Peyer's patch (tissue), 4 donors: ENCODE measurements around the gene PALMD. TPM values are rescaled to one million over a fixed set of nuclear protein-coding genes. Genes with fewer than 3 reads are reported as not detected.
A peak's percentile ranks its signal among the peaks of the same experiment; 100 is the strongest.

ENCODE experiments used
- DNase-seq, 3 donors: peaks; one replicate each; pipeline ENCODE4 v3.0.0-alpha.2; 2017 to 2019
- H3K27ac ChIP-seq, 4 donors: fragments of 200-600 bp; sonication (generic); one replicate each; pipeline ENCODE4 v1.5.1; 2016 to 2019
- H3K27me3 ChIP-seq, 2 donors: fragments of 200-600 bp; sonication (generic); one replicate each; pipeline ENCODE4 v1.5.1; 2019
- H3K36me3 ChIP-seq, 3 donors: fragments of 200-600 bp; sonication (generic); one replicate each; pipeline ENCODE4 v1.5.1; 2016 to 2019
- H3K4me1 ChIP-seq, 4 donors: fragments of 200-600 bp; sonication (generic); one replicate each; pipeline ENCODE4 v1.5.1; 2016 to 2019
- H3K4me3 ChIP-seq, 4 donors: fragments of 200-600 bp; sonication (generic); 1 replicate in 3 of 4; 2 replicates in 1 of 4; pipeline ENCODE4 v1.5.1; 2016 to 2019; ENCODE audit warnings: mild to moderate bottlenecking in 1 of 4
- H3K9me3 ChIP-seq, 4 donors: fragments of 200-600 bp; sonication (generic); one replicate each; pipeline ENCODE4 v1.5.1; 2016 to 2019; ENCODE audit warnings: mild to moderate bottlenecking in 1 of 4
- CTCF ChIP-seq, 6 experiments: fragments of 450-650 bp in 4 of 6; fragments of 200-600 bp in 2 of 6; sonication (generic) in 1 of 6; IDR thresholded peaks; one replicate each; pipeline ENCODE4 v1.5.1; 2017 to 2019; ENCODE audit warnings: antibody characterized with exemption in 6 of 6, mild to moderate bottlenecking in 3 of 6, moderate library complexity in 1 of 6
- POLR2A ChIP-seq, 2 donors: fragments of 450-650 bp; IDR thresholded peaks; one replicate each; pipeline ENCODE4 v1.5.1; 2017; ENCODE audit warnings: antibody characterized with exemption in 2 of 2, mild to moderate bottlenecking in 2 of 2, moderate library complexity in 2 of 2
- total RNA-seq, 4 donors: library from RNA; depleted of rRNA; stranded (reverse); fragments of >200 nt; gene quantifications; one replicate each; pipeline ENCODE4 v1.1.0, GENCODE V29; 2016

Gene PALMD
- total RNA-seq, 4 donors from 2014 or later = 4.0 to 13.2 (median 5.9) TPM

GRCh38 chr1:99655376-99655775, 9.5 kb downstream of the PALMD start:
- no peaks in the 10 kb centered on the region for H3K4me1 ChIP-seq
- DNase-seq = no peak
- no peak overlapping the region for H3K27ac ChIP-seq
- H3K4me3 ChIP-seq = no peak overlapping the region
- no peaks in the 10 kb centered on the region for H3K27me3 ChIP-seq
- no peaks in the 10 kb centered on the region for H3K9me3 ChIP-seq
- TF ChIP-seq CTCF (IDR thresholded peaks at IDR 0.05) (no peak), POLR2A (IDR thresholded peaks at IDR 0.05) (no peak)
- H3K36me3 ChIP-seq = no peaks in the 10 kb centered on the region

- Histone ChIP-seq H3K9me3 (no peaks in the 10 kb centered on the region), H3K4me3 (no peak overlapping the region), H3K27ac (no peak overlapping the region), H3K36me3 (no peaks in the 10 kb centered on the region), H3K27me3 (no peaks in the 10 kb centered on the region), H3K4me1 (no peaks in the 10 kb centered on the region)
- TF ChIP-seq CTCF (IDR thresholded peaks at IDR 0.05) (no peak), POLR2A (IDR thresholded peaks at IDR 0.05) (no peak)
- no peak for DNase-seq
Measured at GRCh38 chr1:99656701-99657100, 10.8 kb downstream of the PALMD start.

GRCh38 chr1:99657213-99658030, 11.5 kb downstream of the PALMD start:
- Histone ChIP-seq H3K4me1 (peaks cover 0 to 1% (median 0%) of the 10 kb centered on the region in 4 donors), H3K27me3 (no peaks in the 10 kb centered on the region), H3K9me3 (no peaks in the 10 kb centered on the region), H3K4me3 (no peak overlapping the region), H3K36me3 (no peaks in the 10 kb centered on the region), H3K27ac (no peak overlapping the region)
- DNase-seq = no peak
- TF ChIP-seq CTCF (IDR thresholded peaks at IDR 0.05) (no peak), POLR2A (IDR thresholded peaks at IDR 0.05) (no peak)

GRCh38 chr1:99658031-99658290, 12.0 kb downstream of the PALMD start:
- no peak for DNase-seq
- Histone ChIP-seq H3K4me3 (no peak overlapping the region), H3K36me3 (no peaks in the 10 kb centered on the region), H3K4me1 (peaks cover 0 to 7% (median 0%) of the 10 kb centered on the region in 4 donors), H3K9me3 (no peaks in the 10 kb centered on the region), H3K27me3 (no peaks in the 10 kb centered on the region), H3K27ac (no peak overlapping the region)
- no peak for TF ChIP-seq POLR2A (IDR thresholded peaks at IDR 0.05)

GRCh38 chr1:99659755-99660210, 13.9 kb downstream of the PALMD start:
- TF ChIP-seq POLR2A (IDR thresholded peaks at IDR 0.05) (no peak), CTCF (IDR thresholded peaks at IDR 0.05) (no peak)
- H3K4me3 ChIP-seq = no peak overlapping the region
- H3K27me3 ChIP-seq = no peaks in the 10 kb centered on the region
- H3K9me3 ChIP-seq = no peaks in the 10 kb centered on the region
- DNase-seq = no peak
- H3K27ac ChIP-seq = peak overlapping the region in 1 of 4 donors; percentile 19
- H3K4me1 ChIP-seq = peaks cover 0 to 7% (median 0%) of the 10 kb centered on the region in 4 donors
- no peaks in the 10 kb centered on the region for H3K36me3 ChIP-seq

GRCh38 chr1:99660496-99660895, 14.6 kb downstream of the PALMD start:
- no peaks in the 10 kb centered on the region for H3K27me3 ChIP-seq
- peaks cover 0 to 7% (median 0%) of the 10 kb centered on the region in 4 donors for H3K4me1 ChIP-seq
- no peaks in the 10 kb centered on the region for H3K36me3 ChIP-seq
- no peak overlapping the region for H3K27ac ChIP-seq
- TF ChIP-seq CTCF (IDR thresholded peaks at IDR 0.05) = no peak
- TF ChIP-seq POLR2A (IDR thresholded peaks at IDR 0.05) = no peak
- H3K9me3 ChIP-seq = no peaks in the 10 kb centered on the region
- no peak for DNase-seq
- no peak overlapping the region for H3K4me3 ChIP-seq
